ENCODE measurements around the gene METTL17. TPM values are rescaled to one million over a fixed set of nuclear protein-coding genes. Genes with fewer than 3 reads are reported as not detected.
"Not testable (repeated sequence)": the region's sequence is repeated elsewhere in the genome, so short reads cannot be mapped to it uniquely, and the experiment has no call there.

METTL17 gene
- total and polyA plus RNA-seq, 2 of the 13 experiments (the other 11 are each of a cell fraction or from before 2014, with no cell fraction given): 122 to 199 TPM

DNA sequence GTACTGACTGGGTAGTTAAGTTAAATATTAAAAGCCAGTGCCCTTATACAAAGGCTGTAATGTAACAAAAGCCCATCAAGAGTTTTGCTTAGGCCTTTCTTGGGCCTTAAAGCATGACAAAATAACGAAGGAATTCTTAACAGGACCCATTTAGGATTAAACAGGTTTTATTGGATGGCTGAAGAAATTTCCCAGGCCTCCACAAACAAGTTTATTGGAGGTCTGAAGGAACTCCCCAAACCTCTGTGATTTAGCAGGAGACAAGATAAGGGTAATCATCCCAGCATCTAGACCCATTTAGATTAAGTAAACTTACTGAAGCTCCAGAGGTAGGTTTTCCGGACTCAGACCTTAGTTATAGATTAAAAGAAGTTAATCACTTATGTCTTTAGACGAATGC is 19.9 kb downstream of the METTL17 start:
- FAIRE-seq; H3K9ac ChIP-seq (ENCODE audit: insufficient read depth, low read depth, low read length); H3K36me3 ChIP-seq (replicated peaks in 1 of 2; ENCODE audit: control insufficient read depth in 1 of 2, insufficient read depth in 2 of 2, low read length in 2 of 2); H2AFZ ChIP-seq (ENCODE audit: low read length); ATAC-seq; H4K20me1 ChIP-seq (ENCODE audit: insufficient read depth, low read length); POLR2A ChIA-PET; H3K9me3 ChIP-seq (ENCODE audit: low read length); H3K27ac ChIP-seq (ENCODE audit: extremely low read length, insufficient read depth, low read length); H3K79me2 ChIP-seq (ENCODE audit: insufficient read depth, low read length); CTCF ChIA-PET (ENCODE audit: low intra/inter-chr PET ratio, low total read pairs); in situ Hi-C loops (cut with HindIII; ENCODE audit: extremely low pct_ligation_motif_present, low pct_unique_long_range_greater_than_20kb); H3K27me3 ChIP-seq (ENCODE audit: control insufficient read depth in 1 of 2, insufficient read depth in 2 of 2, low read length in 2 of 2); intact Hi-C loops (cut with micrococcal nuclease; ENCODE audit: unreplicated experiment); DNase-seq (ENCODE audit: low spot score); BruUV-seq (replicated peaks): not testable (repeated sequence)
- Histone ChIP-seq H3K4me2 (ENCODE audit: low read depth, low read length) (peak overlapping the region; percentile 38), H3K4me1 (ENCODE audit: insufficient read depth, low read length) (peaks cover 44% of the 10 kb centered on the region), H3K4me3 (replicated peaks in 1 of 3; ENCODE audit: insufficient read depth in 1 of 3, low read depth in 2 of 3, low read length in 3 of 3) (0 out of 6 replicates have a peak overlapping the region, but pooled peaks of 1 of the 3 experiments have one; percentile 2)
- 5% methylated on average over 3 of the region's 3 CpGs for WGBS (ENCODE audit: low lambda C conversion rate)

GRCh38 chr14:21011136-21011535 is 21.4 kb downstream of the METTL17 start:
- no peak for TF ChIP-seq ZFY (CRISPR knock-in tag; IDR thresholded peaks at IDR 0.05)
- TF ChIP-seq HHEX (CRISPR knock-in tag; IDR thresholded peaks at IDR 0.05): no peak
- TF ChIP-seq ZNF44 (CRISPR knock-in tag; IDR thresholded peaks at IDR 0.05): no peak
- FAIRE-seq: no peak
- Histone ChIP-seq H3K9ac (ENCODE audit: insufficient read depth, low read depth, low read length) (no peak overlapping the region), H3K9me3 (ENCODE audit: low read length) (no peaks in the 10 kb centered on the region), H3K4me3 (replicated peaks in 1 of 3; ENCODE audit: insufficient read depth in 1 of 3, low read depth in 2 of 3, low read length in 3 of 3) (no peak overlapping the region), H2AFZ (ENCODE audit: low read length) (no peak overlapping the region), H3K27ac (ENCODE audit: extremely low read length, insufficient read depth, low read length) (no peak overlapping the region), H3K36me3 (replicated peaks in 1 of 2; ENCODE audit: control insufficient read depth in 1 of 2, insufficient read depth in 2 of 2, low read length in 2 of 2) (no peaks in the 10 kb centered on the region), H3K79me2 (ENCODE audit: insufficient read depth, low read length) (no peaks in the 10 kb centered on the region), H3K27me3 (ENCODE audit: control insufficient read depth in 1 of 2, insufficient read depth in 2 of 2, low read length in 2 of 2) (peaks cover 0 to 3% of the 10 kb centered on the region in 2 experiments; a peak in 1 of 5 replicates), H3K4me1 (ENCODE audit: insufficient read depth, low read length) (peaks cover 52% of the 10 kb centered on the region), H3K4me2 (ENCODE audit: low read depth, low read length) (no peak overlapping the region), H4K20me1 (ENCODE audit: insufficient read depth, low read length) (no peaks in the 10 kb centered on the region)
- no peak for DNase-seq (ENCODE audit: low spot score)
- in situ Hi-C loops (cut with HindIII; ENCODE audit: extremely low pct_ligation_motif_present, low pct_unique_long_range_greater_than_20kb): no loop called here
- intact Hi-C loops (cut with micrococcal nuclease; ENCODE audit: unreplicated experiment): no loop called here
- 6% methylated on average over 1 of the region's 1 CpG for WGBS (ENCODE audit: low lambda C conversion rate)
- no peak for ATAC-seq
- no TSS peak for BruUV-seq (replicated peaks)
- ChIA-PET POLR2A (interaction anchor here (0.8 to 8.0 kb wide), 3 partner anchors 29 to 60 kb away, joined by 4 to 112 read pairs (median 5); partner anchors contain the start of gene ARHGEF40), CTCF (ENCODE audit: low intra/inter-chr PET ratio, low total read pairs) (interaction anchor here (2.5 to 7.1 kb wide), 2 partner anchors 80 to 94 kb away, joined by 7 to 174 read pairs; no protein-coding TSS in a partner anchor)

All from HepG2 (cell line).